ENCODE data around the gene UBE2E3.

Gene UBE2E3

GRCh38 chr2:181004647-181005325 lies 24.4 kb downstream of the UBE2E3 start:
- no peak for TF ChIP-seq CTCF (IDR thresholded peaks at IDR 0.05; ENCODE audit: low read depth, low read length, missing control alignments)
- no peak overlapping the region for H3K4me3 ChIP-seq (ENCODE audit: low read depth, low read length)
- no peaks in the 10 kb centered on the region for H3K36me3 ChIP-seq (replicated peaks)
- no peak for DNase-seq
- H3K27me3 ChIP-seq (replicated peaks): no peaks in the 10 kb centered on the region
- H3K27ac ChIP-seq: no peak overlapping the region
- in situ Hi-C loops (cut with HindIII; ENCODE audit: low pct_ligation_motif_present, low sequenced_read_pairs): no loop called here

- no peak for TF ChIP-seq CTCF (IDR thresholded peaks at IDR 0.05; ENCODE audit: low read depth, low read length, missing control alignments)
- in situ Hi-C loops (cut with HindIII; ENCODE audit: low pct_ligation_motif_present, low sequenced_read_pairs): no loop called here
- Histone ChIP-seq H3K27ac (no peak overlapping the region), H3K4me3 (ENCODE audit: low read depth, low read length) (no peak overlapping the region), H3K36me3 (replicated peaks) (no peaks in the 10 kb centered on the region), H3K27me3 (replicated peaks) (no peaks in the 10 kb centered on the region)
- no peak for DNase-seq
These were observed 24.9 kb downstream of the UBE2E3 start for GRCh38 chr2:181005326-181005655.

- no peak for TF ChIP-seq CTCF (IDR thresholded peaks at IDR 0.05; ENCODE audit: low read depth, low read length, missing control alignments)
- H3K27ac ChIP-seq: no peak overlapping the region
- DNase-seq: no peak
- H3K4me3 ChIP-seq (ENCODE audit: low read depth, low read length): no peak overlapping the region
- H3K27me3 ChIP-seq (replicated peaks): no peaks in the 10 kb centered on the region
- no peaks in the 10 kb centered on the region for H3K36me3 ChIP-seq (replicated peaks)
- in situ Hi-C loops (cut with HindIII; ENCODE audit: low pct_ligation_motif_present, low sequenced_read_pairs): no loop called here
These were observed 25.4 kb downstream of the UBE2E3 start for GRCh38 chr2:181005809-181006208.

DNA sequence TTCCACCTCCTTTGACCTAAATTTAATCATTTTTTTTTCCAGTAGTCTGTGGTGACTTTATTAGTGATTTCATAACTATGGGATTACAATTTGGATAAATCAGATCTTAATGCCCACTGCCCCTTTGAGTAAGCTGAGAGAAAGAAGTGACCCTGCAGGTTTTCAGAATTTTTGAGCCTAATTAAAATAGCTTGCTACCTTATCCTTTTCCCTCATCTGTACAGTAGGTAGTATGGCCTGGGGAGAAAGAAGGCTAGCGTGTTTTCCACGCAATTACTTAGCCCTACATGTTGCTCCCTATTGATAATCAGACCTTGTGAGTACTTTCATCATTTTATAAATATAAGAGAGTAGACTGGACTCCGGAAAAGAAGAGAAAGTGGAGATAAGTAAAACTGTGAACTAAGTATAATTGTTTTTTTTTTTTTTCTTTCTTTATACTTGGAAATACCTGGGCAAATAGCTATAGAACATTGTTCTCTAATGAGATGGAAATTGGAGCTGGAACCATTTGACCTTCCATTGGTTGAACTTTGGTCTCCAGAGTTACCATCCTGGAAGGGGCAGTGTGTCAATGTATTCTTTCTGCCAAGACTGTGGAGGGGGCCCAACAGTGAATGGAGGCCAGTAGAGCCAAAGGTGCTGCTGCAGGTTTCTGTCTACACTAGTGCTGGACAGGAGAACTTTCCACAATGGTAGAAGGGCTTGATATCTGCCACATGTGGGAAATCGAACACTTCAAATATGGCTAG lies 26.9 kb downstream of the UBE2E3 start:
- no peaks in the 10 kb centered on the region for H3K36me3 ChIP-seq (replicated peaks)
- H3K27me3 ChIP-seq (replicated peaks): no peaks in the 10 kb centered on the region
- TF ChIP-seq CTCF (IDR thresholded peaks at IDR 0.05; ENCODE audit: low read depth, low read length, missing control alignments): no peak
- DNase-seq: no peak
- no peak overlapping the region for H3K4me3 ChIP-seq (ENCODE audit: low read depth, low read length)
- in situ Hi-C loops (cut with HindIII; ENCODE audit: low pct_ligation_motif_present, low sequenced_read_pairs): no loop called here
- no peak overlapping the region for H3K27ac ChIP-seq

GRCh38 chr2:181008407-181008806 lies 28.0 kb downstream of the UBE2E3 start:
- in situ Hi-C loops (cut with HindIII; ENCODE audit: low pct_ligation_motif_present, low sequenced_read_pairs): no loop called here
- Histone ChIP-seq H3K27ac (no peak overlapping the region), H3K27me3 (replicated peaks) (no peaks in the 10 kb centered on the region), H3K4me3 (ENCODE audit: low read depth, low read length) (no peak overlapping the region), H3K36me3 (replicated peaks) (no peaks in the 10 kb centered on the region)
- no peak for TF ChIP-seq CTCF (IDR thresholded peaks at IDR 0.05; ENCODE audit: low read depth, low read length, missing control alignments)
- DNase-seq: peak; percentile 32

All from brain microvascular endothelial cell (primary cell).